ENCODE results near the gene ORAI2. TPM values are rescaled to one million over a fixed set of nuclear protein-coding genes. Genes with fewer than 3 reads are reported as not detected.

Gene ORAI2
- total and polyA plus RNA-seq, 2 donors (not counting 1 experiment from before 2014, with no cell fraction given): 20.3 to 26.6 TPM

DNA sequence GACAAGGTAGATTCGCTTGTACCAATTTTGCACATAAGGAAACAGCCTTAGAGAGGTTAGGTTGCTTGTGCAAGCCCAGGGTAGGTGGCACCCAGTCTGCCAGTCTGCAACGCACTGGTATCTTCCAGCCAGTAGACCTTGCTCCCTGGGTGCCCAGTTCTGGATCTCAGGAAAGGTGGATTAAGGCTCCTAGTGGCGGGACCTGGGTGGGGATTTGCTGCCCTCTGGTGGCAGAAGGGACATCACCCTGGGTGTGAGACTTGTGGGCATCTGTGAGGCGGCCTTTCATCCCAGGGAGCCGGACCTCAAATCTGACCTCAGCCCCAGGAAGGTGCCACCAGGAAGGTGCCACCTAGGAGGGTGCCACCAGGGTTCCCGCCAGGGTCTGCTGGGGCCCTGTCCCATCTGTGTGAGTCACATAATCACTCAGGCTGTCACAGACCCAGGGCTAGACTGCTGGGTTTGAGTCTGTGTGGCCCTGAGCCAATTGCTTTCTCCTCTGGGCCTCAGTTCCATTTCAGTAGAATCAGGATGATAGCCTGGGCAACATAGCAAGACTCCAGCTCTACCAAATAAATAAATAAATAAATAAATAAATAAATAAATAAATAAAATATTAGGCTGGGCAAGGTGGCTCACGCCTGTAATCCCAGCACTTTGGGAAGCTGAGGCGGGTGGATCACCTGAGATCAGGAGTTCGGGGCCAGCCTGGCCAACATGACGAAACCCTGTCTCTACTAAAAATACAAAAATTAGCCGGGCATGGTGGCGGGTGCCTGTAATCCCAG lies 42.5 kb upstream of the ORAI2 start:
- no peaks in the 10 kb centered on the region for H3K9me3 ChIP-seq (ENCODE audit: control insufficient read depth, insufficient read depth, low read depth, low read length)
- H4K20me1 ChIP-seq (ENCODE audit: control insufficient read depth, extremely low read depth, insufficient read depth, low read length): no peaks in the 10 kb centered on the region
- no peak overlapping the region for H2AFZ ChIP-seq (ENCODE audit: low read length)
- DNase-seq (ENCODE audit: low read depth in 2 of 2): peak; percentile 47 to 73
- no peaks in the 10 kb centered on the region for H3K4me1 ChIP-seq (ENCODE audit: control insufficient read depth, extremely low read depth, insufficient read depth, low read length)
- H3K36me3 ChIP-seq (ENCODE audit: control insufficient read depth, insufficient read depth, low read length): peaks cover 6% of the 10 kb centered on the region
- H3K4me3 ChIP-seq (replicated peaks in 1 of 4; ENCODE audit: control extremely low read depth in 1 of 4, insufficient read depth in 1 of 4, low read depth in 3 of 4, low read length in 4 of 4): no peak overlapping the region
- H3K27me3 ChIP-seq (ENCODE audit: control insufficient read depth, insufficient read depth, low read length): no peaks in the 10 kb centered on the region
- no peak overlapping the region for H3K9ac ChIP-seq (ENCODE audit: insufficient read depth, low read length)
- TF ChIP-seq EZH2 (IDR thresholded peaks at IDR 0.05; ENCODE audit: low read length, missing control alignments): no peak
- TF ChIP-seq, protein P1, sequence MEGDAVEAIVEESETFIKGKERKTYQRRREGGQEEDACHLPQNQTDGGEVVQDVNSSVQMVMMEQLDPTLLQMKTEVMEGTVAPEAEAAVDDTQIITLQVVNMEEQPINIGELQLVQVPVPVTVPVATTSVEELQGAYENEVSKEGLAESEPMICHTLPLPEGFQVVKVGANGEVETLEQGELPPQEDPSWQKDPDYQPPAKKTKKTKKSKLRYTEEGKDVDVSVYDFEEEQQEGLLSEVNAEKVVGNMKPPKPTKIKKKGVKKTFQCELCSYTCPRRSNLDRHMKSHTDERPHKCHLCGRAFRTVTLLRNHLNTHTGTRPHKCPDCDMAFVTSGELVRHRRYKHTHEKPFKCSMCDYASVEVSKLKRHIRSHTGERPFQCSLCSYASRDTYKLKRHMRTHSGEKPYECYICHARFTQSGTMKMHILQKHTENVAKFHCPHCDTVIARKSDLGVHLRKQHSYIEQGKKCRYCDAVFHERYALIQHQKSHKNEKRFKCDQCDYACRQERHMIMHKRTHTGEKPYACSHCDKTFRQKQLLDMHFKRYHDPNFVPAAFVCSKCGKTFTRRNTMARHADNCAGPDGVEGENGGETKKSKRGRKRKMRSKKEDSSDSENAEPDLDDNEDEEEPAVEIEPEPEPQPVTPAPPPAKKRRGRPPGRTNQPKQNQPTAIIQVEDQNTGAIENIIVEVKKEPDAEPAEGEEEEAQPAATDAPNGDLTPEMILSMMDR (conservative IDR thresholded peaks at IDR 0.05 in 1 of 2, IDR thresholded peaks at IDR 0.05 in 1 of 2; ENCODE audit: low read depth in 1 of 2, low read length in 2 of 2): peak; percentile 83 to 92
- no peaks in the 10 kb centered on the region for H3K79me2 ChIP-seq (ENCODE audit: control insufficient read depth, insufficient read depth, low read length)
- no peak overlapping the region for H3K27ac ChIP-seq (ENCODE audit: insufficient read depth, low read length)
- no peak overlapping the region for H3K4me2 ChIP-seq (ENCODE audit: extremely low read depth, insufficient read depth, low read length)

DNA sequence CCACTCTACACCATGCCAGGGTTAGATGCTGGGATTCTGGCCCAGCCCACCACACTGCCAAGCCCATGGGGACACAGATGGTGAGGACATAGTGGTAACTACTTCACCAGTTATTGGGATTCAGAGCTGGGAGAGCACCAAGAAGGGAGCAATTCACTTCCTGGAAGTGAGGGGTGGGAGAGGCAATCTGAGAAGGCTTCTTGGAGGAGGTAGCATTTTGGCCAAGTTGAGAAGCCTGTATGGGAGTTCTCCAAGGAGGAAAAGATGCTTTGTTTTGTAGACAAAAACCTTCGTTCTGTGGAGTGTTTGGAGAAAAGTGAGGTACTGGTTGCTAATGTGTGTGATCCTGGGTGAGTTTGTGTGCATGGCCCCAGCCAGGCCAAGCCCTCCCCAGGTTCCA lies 41.0 kb upstream of the ORAI2 start:
- Histone ChIP-seq H4K20me1 (ENCODE audit: control insufficient read depth, extremely low read depth, insufficient read depth, low read length) (no peaks in the 10 kb centered on the region), H3K4me2 (ENCODE audit: extremely low read depth, insufficient read depth, low read length) (no peak overlapping the region), H3K9me3 (ENCODE audit: control insufficient read depth, insufficient read depth, low read depth, low read length) (no peaks in the 10 kb centered on the region), H3K4me1 (ENCODE audit: control insufficient read depth, extremely low read depth, insufficient read depth, low read length) (peaks cover 1% of the 10 kb centered on the region), H3K27ac (ENCODE audit: insufficient read depth, low read length) (no peak overlapping the region), H2AFZ (ENCODE audit: low read length) (no peak overlapping the region), H3K4me3 (replicated peaks in 1 of 4; ENCODE audit: control extremely low read depth in 1 of 4, insufficient read depth in 1 of 4, low read depth in 3 of 4, low read length in 4 of 4) (no peak overlapping the region), H3K36me3 (ENCODE audit: control insufficient read depth, insufficient read depth, low read length) (peaks cover 5% of the 10 kb centered on the region), H3K79me2 (ENCODE audit: control insufficient read depth, insufficient read depth, low read length) (peaks cover 10% of the 10 kb centered on the region), H3K27me3 (ENCODE audit: control insufficient read depth, insufficient read depth, low read length) (no peaks in the 10 kb centered on the region), H3K9ac (ENCODE audit: insufficient read depth, low read length) (no peak overlapping the region)
- TF ChIP-seq, protein P1 (conservative IDR thresholded peaks at IDR 0.05 in 1 of 2, IDR thresholded peaks at IDR 0.05 in 1 of 2; ENCODE audit: low read depth in 1 of 2, low read length in 2 of 2): no peak
- no peak for TF ChIP-seq EZH2 (IDR thresholded peaks at IDR 0.05; ENCODE audit: low read length, missing control alignments)
- no peak for DNase-seq (ENCODE audit: low read depth in 2 of 2)

DNA sequence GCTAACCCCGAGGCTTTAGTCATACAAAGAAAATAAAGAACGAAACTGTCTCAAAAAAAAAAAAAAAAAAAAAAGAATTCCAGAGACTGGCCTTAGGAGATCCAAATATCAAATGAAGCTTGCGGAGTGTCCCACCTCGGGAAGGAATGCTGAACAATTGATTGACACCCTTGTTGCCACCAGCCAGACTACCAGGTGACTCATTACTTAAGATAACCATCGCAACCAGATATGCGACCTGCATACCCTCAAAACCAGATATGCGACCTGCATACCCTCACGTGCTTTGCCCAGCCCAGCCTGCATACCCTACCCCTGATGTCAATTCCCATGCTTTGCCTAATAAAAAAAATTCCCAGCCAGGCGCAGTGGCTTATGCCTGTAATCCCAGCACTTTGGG lies 39.9 kb upstream of the ORAI2 start:
- Histone ChIP-seq H2AFZ (ENCODE audit: low read length) (no peak overlapping the region), H3K79me2 (ENCODE audit: control insufficient read depth, insufficient read depth, low read length) (peaks cover 13% of the 10 kb centered on the region), H3K4me3 (replicated peaks in 1 of 4; ENCODE audit: control extremely low read depth in 1 of 4, insufficient read depth in 1 of 4, low read depth in 3 of 4, low read length in 4 of 4) (no peak overlapping the region), H3K9ac (ENCODE audit: insufficient read depth, low read length) (no peak overlapping the region), H3K4me2 (ENCODE audit: extremely low read depth, insufficient read depth, low read length) (no peak overlapping the region), H3K27me3 (ENCODE audit: control insufficient read depth, insufficient read depth, low read length) (no peaks in the 10 kb centered on the region), H3K27ac (ENCODE audit: insufficient read depth, low read length) (no peak overlapping the region), H3K9me3 (ENCODE audit: control insufficient read depth, insufficient read depth, low read depth, low read length) (no peaks in the 10 kb centered on the region), H4K20me1 (ENCODE audit: control insufficient read depth, extremely low read depth, insufficient read depth, low read length) (no peaks in the 10 kb centered on the region), H3K4me1 (ENCODE audit: control insufficient read depth, extremely low read depth, insufficient read depth, low read length) (peaks cover 3% of the 10 kb centered on the region), H3K36me3 (ENCODE audit: control insufficient read depth, insufficient read depth, low read length) (peaks cover 5% of the 10 kb centered on the region)
- peak in 1 of 2 donors; percentile 64 for DNase-seq (ENCODE audit: low read depth in 2 of 2)
- TF ChIP-seq EZH2 (IDR thresholded peaks at IDR 0.05; ENCODE audit: low read length, missing control alignments): no peak
- TF ChIP-seq, protein P1 (conservative IDR thresholded peaks at IDR 0.05 in 1 of 2, IDR thresholded peaks at IDR 0.05 in 1 of 2; ENCODE audit: low read depth in 1 of 2, low read length in 2 of 2): no peak
